GM12878 (cell line): ENCODE measurements around the gene PHLDB3.

Experiments used
- EZH2 ChIP-seq: IDR thresholded peaks from 2 replicates; pipeline ENCODE4 v1.6.1; 2012; ENCODE audit warnings: low read depth, mild to moderate bottlenecking, control low read depth, inconsistent platforms, low read length, borderline replicate concordance; ENCODE audit not compliant: control insufficient read depth
- NKRF ChIP-seq: fragments of 450-650 bp; conservative IDR thresholded peaks from 2 replicates; pipeline ENCODE4 v1.6.1; 2017; ENCODE audit warnings: mild to moderate bottlenecking, moderate library complexity

GRCh38 chr19:43505941-43506340 is 1.4 kb upstream of the PHLDB3 start:
- TF ChIP-seq NKRF = no peak
- no peak for TF ChIP-seq EZH2
